GM11168 (cell line): Measurements from ENCODE around the gene FBLN1.
"Not testable (repeated sequence)": the region's sequence is repeated elsewhere in the genome, so short reads cannot be mapped to it uniquely, and the experiment has no call there.

Source experiments
- in situ Hi-C: fragments of 300-500 bp; cut with MboI; formaldehyde crosslinking; loops from one replicate; pipeline ENCODE4 v1.12.0; 2022; ENCODE audit warnings: low sequenced_read_pairs; ENCODE audit not compliant: unreplicated experiment

Gene FBLN1

GRCh38 chr22:45621836-45622600 is 119.3 kb downstream of the FBLN1 start:
- in situ Hi-C loops, result no loop called here

- in situ Hi-C loops, result not testable (repeated sequence)
Measured at GRCh38 chr22:45623464-45624145, 120.9 kb downstream of the FBLN1 start.

- in situ Hi-C loops, result no loop called here
Measured at GRCh38 chr22:45626198-45626651, 123.5 kb downstream of the FBLN1 start.

- in situ Hi-C loops, result no loop called here
Measured at GRCh38 chr22:45627489-45628233, 125.0 kb downstream of the FBLN1 start.

- in situ Hi-C loops, result no loop called here
Measured at GRCh38 chr22:45628515-45628914, 125.8 kb downstream of the FBLN1 start.

GRCh38 chr22:45629469-45630089 is 126.9 kb downstream of the FBLN1 start:
- in situ Hi-C loops, result no loop called here

GRCh38 chr22:45630436-45630835 is 127.8 kb downstream of the FBLN1 start:
- in situ Hi-C loops, result no loop called here

- in situ Hi-C loops, result no loop called here
Measured at GRCh38 chr22:45631140-45631840, 128.6 kb downstream of the FBLN1 start.

GRCh38 chr22:45631841-45632238 is 129.2 kb downstream of the FBLN1 start:
- in situ Hi-C loops, result no loop called here

GRCh38 chr22:45632791-45633515 is 130.3 kb downstream of the FBLN1 start:
- in situ Hi-C loops, result no loop called here

- in situ Hi-C loops, result no loop called here
Measured at GRCh38 chr22:45636683-45637082, 134.0 kb downstream of the FBLN1 start.

- in situ Hi-C loops, result no loop called here
Measured at GRCh38 chr22:45638197-45638596, 135.5 kb downstream of the FBLN1 start.

GRCh38 chr22:45638834-45639746 is 136.4 kb downstream of the FBLN1 start:
- in situ Hi-C loops, result no loop called here

- in situ Hi-C loops, result no loop called here
Measured at GRCh38 chr22:45639747-45640102, 137.0 kb downstream of the FBLN1 start.

- in situ Hi-C loops, result no loop called here
Measured at GRCh38 chr22:45640291-45640940, 137.7 kb downstream of the FBLN1 start.

GRCh38 chr22:45640941-45641621 is 138.4 kb downstream of the FBLN1 start:
- in situ Hi-C loops, result no loop called here

GRCh38 chr22:45642986-45643385 is 140.3 kb downstream of the FBLN1 start:
- in situ Hi-C loops, result no loop called here
